Nephron (organoid): ENCODE measurements around the gene COL13A1.

ENCODE experiments used
- H3K27ac Mint-ChIP-seq, 3 experiments: 2 replicates each; pipeline ENCODE4 v1.8.0; 2020; ENCODE audit warnings: mixed read lengths in 3 of 3, mild to moderate bottlenecking in 2 of 3, moderate library complexity in 1 of 3
- H3K27me3 Mint-ChIP-seq: 2 replicates; pipeline ENCODE4 v1.8.0; 2021; ENCODE audit warnings: low read depth, mild to moderate bottlenecking, moderate library complexity, mixed read lengths
- H3K36me3 Mint-ChIP-seq: 2 replicates; pipeline ENCODE4 v1.8.0; 2020; ENCODE audit warnings: low read depth, mixed read lengths
- H3K4me1 Mint-ChIP-seq: 2 replicates; pipeline ENCODE4 v1.8.0; 2020; ENCODE audit warnings: mixed read lengths
- H3K4me3 Mint-ChIP-seq, 3 experiments: 2 replicates each; pipeline ENCODE4 v1.8.0; 2020; ENCODE audit warnings: mild to moderate bottlenecking in 3 of 3, mixed read lengths in 3 of 3, moderate library complexity in 2 of 3
- H3K9me3 Mint-ChIP-seq: 2 replicates; pipeline ENCODE4 v1.8.0; 2020; ENCODE audit warnings: mixed read lengths
- CTCF ChIP-seq, 3 experiments: fragments of 200-600 bp; sonication (generic); IDR thresholded peaks; one replicate each; pipeline ENCODE4 v1.5.0; 2021; ENCODE audit warnings: antibody characterized with exemption in 3 of 3; ENCODE audit not compliant: unreplicated experiment in 3 of 3

The COL13A1 gene

DNA sequence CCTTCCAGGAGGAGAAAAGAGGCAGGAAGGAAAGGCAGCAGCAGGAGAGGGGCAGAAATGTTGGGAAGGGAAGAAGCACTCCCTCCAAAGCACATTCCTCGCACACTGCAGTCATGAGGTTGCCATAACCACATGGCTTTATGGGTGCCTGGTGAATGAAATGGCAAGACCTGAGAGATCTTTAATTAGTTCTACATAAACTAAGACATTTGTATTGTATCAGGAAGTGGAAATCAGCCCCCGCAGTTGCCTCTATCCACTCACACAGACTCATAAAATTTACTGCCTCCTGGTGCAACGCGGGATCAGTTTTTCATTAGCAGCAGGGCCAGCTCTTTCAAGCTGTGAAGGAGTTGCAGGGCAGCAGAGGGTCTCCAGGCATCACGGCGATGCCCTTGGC, 106.4 kb downstream of the COL13A1 start:
- H3K4me3 Mint-ChIP-seq = no peak overlapping the region
- peak overlapping the region in 2 of 3 experiments; percentile 0 to 11 for H3K27ac Mint-ChIP-seq
- peaks cover 4% of the 10 kb centered on the region for H3K36me3 Mint-ChIP-seq
- peaks cover 4% of the 10 kb centered on the region for H3K27me3 Mint-ChIP-seq
- peaks cover 36% of the 10 kb centered on the region for H3K4me1 Mint-ChIP-seq
- no peak for TF ChIP-seq CTCF (IDR thresholded peaks at IDR 0.05; ENCODE audit: unreplicated experiment in 3 of 3)
- no peaks in the 10 kb centered on the region for H3K9me3 Mint-ChIP-seq

GRCh38 chr10:69910561-69910960, 108.9 kb downstream of the COL13A1 start:
- H3K4me1 Mint-ChIP-seq = peaks cover 44% of the 10 kb centered on the region
- H3K27ac Mint-ChIP-seq = peak overlapping the region in 1 of 3 experiments; percentile 66
- no peak overlapping the region for H3K4me3 Mint-ChIP-seq
- H3K27me3 Mint-ChIP-seq = peaks cover 15% of the 10 kb centered on the region
- H3K9me3 Mint-ChIP-seq = no peaks in the 10 kb centered on the region
- no peak for TF ChIP-seq CTCF (IDR thresholded peaks at IDR 0.05; ENCODE audit: unreplicated experiment in 3 of 3)
- H3K36me3 Mint-ChIP-seq = no peaks in the 10 kb centered on the region

DNA sequence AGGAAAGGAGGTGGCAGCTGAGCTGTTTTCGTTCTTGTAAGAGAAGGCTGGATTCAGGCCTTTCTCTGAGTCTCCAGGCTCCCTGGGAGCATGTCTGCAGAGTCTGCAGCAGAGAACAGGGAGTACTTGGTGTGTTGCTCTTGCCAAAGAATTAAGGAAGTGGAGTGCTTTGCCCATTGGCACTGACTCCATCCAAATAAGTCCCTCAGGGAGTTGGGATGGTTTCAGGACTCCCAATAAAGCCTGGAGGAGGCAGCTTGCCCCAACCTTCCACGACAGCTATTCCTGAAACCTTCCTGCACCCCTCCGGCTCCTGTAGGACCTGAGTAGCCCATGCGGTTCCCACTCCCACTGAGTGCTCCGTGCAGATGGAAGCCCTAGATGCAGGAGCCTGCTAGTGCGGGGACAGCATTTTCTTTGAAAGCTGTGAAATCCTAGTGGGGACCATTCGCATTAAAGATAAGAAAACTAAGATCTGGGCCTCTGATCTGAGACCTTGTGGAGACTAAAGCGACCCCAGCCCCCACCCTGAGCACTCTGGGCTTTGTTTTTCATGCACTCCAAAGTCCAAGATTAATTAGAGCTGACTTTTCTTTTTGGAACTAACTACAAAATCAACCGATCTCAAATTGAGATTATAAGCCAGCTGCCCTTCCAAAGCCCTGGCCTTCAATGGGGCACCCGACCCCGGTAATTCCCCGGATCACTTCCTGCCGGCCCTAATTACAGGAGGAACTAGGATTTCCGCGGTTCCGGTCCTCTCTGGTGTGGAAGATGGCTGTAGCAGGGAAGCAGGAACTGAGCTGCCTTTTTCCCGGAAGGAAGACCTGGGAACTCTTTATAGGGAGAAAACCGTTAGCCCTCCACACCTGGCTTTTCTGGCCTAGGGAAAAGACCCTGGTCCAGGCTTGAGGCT, 110.2 kb downstream of the COL13A1 start:
- Mint-ChIP-seq H3K27me3 (peaks cover 18% of the 10 kb centered on the region), H3K4me1 (peaks cover 44% of the 10 kb centered on the region), H3K9me3 (no peaks in the 10 kb centered on the region), H3K27ac (peak overlapping the region; percentile 66 to 88 (median 86)), H3K36me3 (no peaks in the 10 kb centered on the region), H3K4me3 (peak overlapping the region in 1 of 3 experiments; percentile 19)
- TF ChIP-seq CTCF (IDR thresholded peaks at IDR 0.05; ENCODE audit: unreplicated experiment in 3 of 3) = no peak

DNA sequence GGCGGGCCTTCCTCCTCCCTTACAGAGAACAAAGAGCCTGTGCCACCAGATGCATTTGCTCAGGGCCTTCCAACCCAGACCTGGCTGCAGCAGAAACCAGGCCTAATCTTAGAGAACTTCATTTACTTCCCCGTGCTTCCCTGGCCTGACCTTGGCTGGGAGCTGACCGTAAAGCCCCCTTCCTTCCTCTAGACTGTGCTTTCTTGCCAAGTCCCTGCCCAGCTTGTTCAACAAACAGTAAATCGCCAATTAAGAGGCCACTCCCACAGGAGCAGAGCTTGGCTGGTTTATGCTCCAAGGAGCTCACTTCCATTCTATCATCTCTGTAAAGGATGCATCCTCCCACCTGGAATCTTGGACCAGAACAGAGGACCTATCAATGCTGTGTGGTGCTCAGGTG, 110.9 kb downstream of the COL13A1 start:
- H3K27ac Mint-ChIP-seq = peak overlapping the region; percentile 66 to 88 (median 86)
- peaks cover 44% of the 10 kb centered on the region for H3K4me1 Mint-ChIP-seq
- H3K27me3 Mint-ChIP-seq = peaks cover 14% of the 10 kb centered on the region
- TF ChIP-seq CTCF (IDR thresholded peaks at IDR 0.05; ENCODE audit: unreplicated experiment in 3 of 3) = no peak
- H3K36me3 Mint-ChIP-seq = no peaks in the 10 kb centered on the region
- no peaks in the 10 kb centered on the region for H3K9me3 Mint-ChIP-seq
- peak overlapping the region in 1 of 3 experiments; percentile 20 for H3K4me3 Mint-ChIP-seq

DNA sequence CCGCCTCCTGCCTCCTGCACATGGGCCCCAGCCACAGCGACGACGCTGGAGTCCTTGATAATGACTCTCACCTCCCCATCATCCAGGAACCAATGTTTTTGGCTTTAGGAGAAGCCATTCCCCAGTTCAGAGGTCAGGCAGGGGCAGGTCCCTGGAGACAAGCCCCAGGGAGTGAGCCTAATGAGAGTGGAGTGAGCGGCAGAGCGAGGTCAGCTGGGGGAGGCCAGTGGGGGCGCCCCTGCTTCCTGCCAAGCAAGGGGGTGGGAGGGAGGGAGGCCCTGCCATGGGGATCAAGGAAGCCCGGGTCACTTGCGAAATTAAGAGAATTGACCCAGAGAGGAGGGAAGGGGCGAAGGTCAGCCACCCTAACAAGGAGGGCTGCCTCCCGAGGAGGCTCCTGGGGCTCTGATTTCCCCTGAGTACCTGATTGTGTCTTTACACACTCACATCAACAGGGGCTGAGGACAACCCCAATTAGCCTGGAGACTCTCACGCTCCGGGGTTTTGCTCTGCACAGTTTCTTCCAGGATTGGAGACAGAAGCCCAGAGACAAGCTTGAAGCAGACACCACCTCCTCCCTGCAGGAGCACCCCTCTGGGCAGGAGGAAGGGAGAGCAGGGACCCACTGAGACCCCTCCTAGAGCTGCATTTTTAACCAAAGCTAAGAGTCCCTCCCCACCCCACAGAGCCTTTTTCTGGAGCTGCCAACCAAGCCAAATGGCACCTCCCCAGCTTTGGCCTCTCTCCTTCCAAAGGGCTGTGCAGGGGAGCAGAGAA, 112.1 kb downstream of the COL13A1 start:
- Mint-ChIP-seq H3K36me3 (no peaks in the 10 kb centered on the region), H3K9me3 (no peaks in the 10 kb centered on the region), H3K27ac (peak overlapping the region in 1 of 3 experiments; percentile 37), H3K4me1 (peaks cover 33% of the 10 kb centered on the region), H3K27me3 (peaks cover 14% of the 10 kb centered on the region), H3K4me3 (no peak overlapping the region)
- TF ChIP-seq CTCF (IDR thresholded peaks at IDR 0.05; ENCODE audit: unreplicated experiment in 3 of 3) = no peak
